ENCODE results near the gene LIMS1.

GRCh38 chr2:108490506-108491122, 43.7 kb upstream of the LIMS1 start:
- TF ChIP-seq POLR2A (IDR thresholded peaks at IDR 0.05) (no peak), CTCF (IDR thresholded peaks at IDR 0.05) (no peak), POLR2AphosphoS5 (IDR thresholded peaks at IDR 0.05) (no peak)

All from prostate gland (tissue), 2 donors.